Left lung (tissue), 10 donors: ENCODE measurements around the gene PCSK2. TPM values are rescaled to one million over a fixed set of nuclear protein-coding genes. Genes with fewer than 3 reads are reported as not detected.
A peak's percentile ranks its signal among the peaks of the same experiment; 100 is the strongest.

ENCODE experiments used
- ATAC-seq: fragments of 200-7000 bp; cut with Tn5 transposase; one replicate; pipeline ENCODE4 v1.9.1; 2020; ENCODE audit warnings: moderate library complexity
- DNase-seq, 4 donors: peaks; one replicate each; pipeline ENCODE4 v3.0.0-alpha.2; 2013 to 2020
- H3K27ac ChIP-seq, 2 donors: fragments of 200-600 bp; sonication (generic) in 1 of 2; one replicate each; pipeline versions ENCODE4 v1.5.0 to v1.8.0; 2020 to 2021
- H3K27me3 ChIP-seq, 2 donors: fragments of 200-600 bp; sonication (generic) in 1 of 2; one replicate each; pipeline versions ENCODE4 v1.5.0 to v1.8.0; 2020 to 2021
- H3K36me3 ChIP-seq, 2 donors: fragments of 200-600 bp; sonication (generic) in 1 of 2; one replicate each; pipeline versions ENCODE4 v1.5.0 to v1.8.0; 2020 to 2021
- H3K4me1 ChIP-seq, 2 donors: fragments of 200-600 bp; one replicate each; pipeline ENCODE4 v1.8.0; 2021
- H3K4me3 ChIP-seq, 2 donors: fragments of 200-600 bp; sonication (generic) in 1 of 2; one replicate each; pipeline versions ENCODE4 v1.5.0 to v1.8.0; 2020 to 2021; ENCODE audit warnings: mild to moderate bottlenecking in 1 of 2
- H3K9me3 ChIP-seq, 2 donors: fragments of 200-600 bp; sonication (generic) in 1 of 2; one replicate each; pipeline versions ENCODE4 v1.5.0 to v1.8.0; 2020 to 2021
- intact Hi-C, 2 donors: fragments of 100-400 bp; cut with DNase I; formaldehyde crosslinking; loops; one replicate each; pipeline versions ENCODE4 v1.11.2 to v1.14.2; 2022
- polyA plus RNA-seq, 6 donors: library from polyadenylated mRNA; unstranded; fragments of 120-200 nt; gene quantifications; one replicate each; pipeline ENCODE4 v1.2.1, GENCODE V29; 2013; ENCODE audit not compliant: insufficient read length in 6 of 6
- total RNA-seq, 2 donors: library from RNA; stranded (reverse); fragmentation: NEBNext Ultra II Directional; extraction: Animal tissue kit (Norgen Biotek cat#: 25700); gene quantifications; one replicate each; pipeline ENCODE4 v1.2.1, GENCODE V29; 2021
- TF ChIP-seq, protein P1 (sequence below), 2 donors: fragments of 200-600 bp; sonication (generic) in 1 of 2; IDR thresholded peaks; one replicate each; pipeline versions ENCODE4 v1.5.0 to v1.8.0; 2021; ENCODE audit warnings: antibody characterized with exemption in 2 of 2
- donor health status: DM: no; HTN: yes; CAD: no.
- donor health status: DM: no; HTN: no; CAD: no.

The PCSK2 gene
- total and polyA plus RNA-seq, 8 donors: 0.32 to 33.4 (median 0.65) TPM

DNA sequence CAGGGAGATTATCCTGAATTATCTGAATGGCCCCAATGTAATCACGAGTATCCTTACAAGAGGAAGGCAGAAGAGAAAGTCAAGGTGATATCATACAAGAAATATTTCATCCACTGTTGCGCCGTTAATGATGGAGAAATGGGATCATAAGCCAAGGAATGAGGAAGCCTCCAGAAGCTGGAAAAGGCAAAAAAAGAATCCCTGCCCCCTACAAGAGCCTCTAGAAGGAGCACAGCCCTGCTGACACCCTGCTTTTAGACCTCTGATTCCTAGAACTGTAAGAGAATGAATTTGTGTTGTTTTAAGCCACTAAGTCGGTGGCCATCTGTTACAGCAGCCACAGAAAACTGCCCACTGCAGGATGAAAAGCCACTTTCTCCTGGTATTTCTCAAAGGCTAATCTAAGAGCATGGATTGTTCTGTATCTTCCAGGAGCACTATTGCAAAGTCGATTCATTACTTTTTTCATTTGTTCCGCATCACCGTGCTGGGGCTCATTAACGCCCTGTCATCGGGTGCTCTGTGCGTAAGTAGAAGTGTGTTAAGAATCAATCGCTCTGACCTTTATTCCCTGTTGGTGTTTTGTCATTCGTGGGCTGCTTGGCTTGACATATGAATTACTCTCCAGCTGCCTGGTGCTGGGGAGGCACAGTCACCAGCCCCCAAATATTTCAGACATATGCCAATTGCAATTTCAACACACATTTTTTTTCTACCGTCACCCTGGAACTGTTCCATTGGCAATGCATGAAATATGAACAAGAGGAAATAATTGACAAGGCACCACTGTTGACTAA lies 117.0 kb downstream of the PCSK2 start:
- Histone ChIP-seq H3K27me3 (no peaks in the 10 kb centered on the region), H3K27ac (no peak overlapping the region), H3K4me3 (no peak overlapping the region), H3K9me3 (no peaks in the 10 kb centered on the region), H3K36me3 (no peaks in the 10 kb centered on the region), H3K4me1 (no peaks in the 10 kb centered on the region)
- peak in 1 of 4 donors; percentile 30 for DNase-seq
- intact Hi-C loops: no loop called here
- ATAC-seq: no peak
- TF ChIP-seq, protein P1, sequence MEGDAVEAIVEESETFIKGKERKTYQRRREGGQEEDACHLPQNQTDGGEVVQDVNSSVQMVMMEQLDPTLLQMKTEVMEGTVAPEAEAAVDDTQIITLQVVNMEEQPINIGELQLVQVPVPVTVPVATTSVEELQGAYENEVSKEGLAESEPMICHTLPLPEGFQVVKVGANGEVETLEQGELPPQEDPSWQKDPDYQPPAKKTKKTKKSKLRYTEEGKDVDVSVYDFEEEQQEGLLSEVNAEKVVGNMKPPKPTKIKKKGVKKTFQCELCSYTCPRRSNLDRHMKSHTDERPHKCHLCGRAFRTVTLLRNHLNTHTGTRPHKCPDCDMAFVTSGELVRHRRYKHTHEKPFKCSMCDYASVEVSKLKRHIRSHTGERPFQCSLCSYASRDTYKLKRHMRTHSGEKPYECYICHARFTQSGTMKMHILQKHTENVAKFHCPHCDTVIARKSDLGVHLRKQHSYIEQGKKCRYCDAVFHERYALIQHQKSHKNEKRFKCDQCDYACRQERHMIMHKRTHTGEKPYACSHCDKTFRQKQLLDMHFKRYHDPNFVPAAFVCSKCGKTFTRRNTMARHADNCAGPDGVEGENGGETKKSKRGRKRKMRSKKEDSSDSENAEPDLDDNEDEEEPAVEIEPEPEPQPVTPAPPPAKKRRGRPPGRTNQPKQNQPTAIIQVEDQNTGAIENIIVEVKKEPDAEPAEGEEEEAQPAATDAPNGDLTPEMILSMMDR (IDR thresholded peaks at IDR 0.05): no peak

DNA sequence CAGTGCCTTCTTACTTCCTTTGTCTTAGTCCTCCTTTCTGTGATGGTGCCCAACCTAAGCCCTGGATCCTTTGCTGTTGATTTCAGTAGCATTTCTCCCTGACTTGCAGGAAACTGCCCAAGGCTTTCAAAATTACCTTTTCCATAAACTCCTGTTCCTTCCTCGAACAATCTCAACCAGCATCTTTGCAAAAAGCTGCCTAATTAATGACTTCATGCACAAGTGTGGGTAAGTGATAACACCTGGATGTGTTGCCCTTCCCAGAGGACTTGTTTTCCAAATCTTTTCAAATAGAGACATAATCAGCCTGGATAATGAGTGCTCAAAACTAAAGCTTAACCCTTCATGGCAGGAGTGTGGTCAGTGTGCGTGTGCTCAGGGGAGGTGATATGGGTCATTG lies 118.0 kb downstream of the PCSK2 start:
- TF ChIP-seq, protein P1 (IDR thresholded peaks at IDR 0.05): no peak
- no peak overlapping the region for H3K27ac ChIP-seq
- H3K4me3 ChIP-seq: no peak overlapping the region
- no peak for ATAC-seq
- DNase-seq: peak in 1 of 4 donors; percentile 19
- no peaks in the 10 kb centered on the region for H3K36me3 ChIP-seq
- intact Hi-C loops: no loop called here
- no peaks in the 10 kb centered on the region for H3K4me1 ChIP-seq
- H3K27me3 ChIP-seq: no peaks in the 10 kb centered on the region
- no peaks in the 10 kb centered on the region for H3K9me3 ChIP-seq

DNA sequence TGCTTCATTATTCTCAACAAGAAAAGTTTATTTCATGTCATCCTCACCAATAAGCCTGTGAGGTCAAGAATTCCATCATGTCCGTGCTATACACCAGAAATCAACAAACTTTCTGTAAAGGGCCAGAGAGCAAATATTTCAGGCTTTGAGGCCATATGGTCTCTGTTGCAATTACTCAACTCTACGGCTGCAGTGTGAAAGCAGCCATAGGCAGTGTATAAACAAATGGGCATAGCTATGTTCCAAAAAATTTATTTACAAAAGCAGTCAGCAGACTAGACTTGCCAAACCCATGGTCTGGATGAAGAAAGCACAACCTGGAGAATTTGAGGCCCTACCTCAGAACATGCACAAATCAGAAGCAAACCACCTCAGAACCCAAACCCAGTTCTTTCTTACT lies 118.5 kb downstream of the PCSK2 start:
- no peak overlapping the region for H3K4me3 ChIP-seq
- no peaks in the 10 kb centered on the region for H3K27me3 ChIP-seq
- TF ChIP-seq, protein P1 (IDR thresholded peaks at IDR 0.05): no peak
- DNase-seq (peak in 1 of 4 donors; percentile 24), ATAC-seq (no peak)
- intact Hi-C loops: no loop called here
- no peaks in the 10 kb centered on the region for H3K36me3 ChIP-seq
- H3K27ac ChIP-seq: no peak overlapping the region
- no peaks in the 10 kb centered on the region for H3K4me1 ChIP-seq
- no peaks in the 10 kb centered on the region for H3K9me3 ChIP-seq

DNA sequence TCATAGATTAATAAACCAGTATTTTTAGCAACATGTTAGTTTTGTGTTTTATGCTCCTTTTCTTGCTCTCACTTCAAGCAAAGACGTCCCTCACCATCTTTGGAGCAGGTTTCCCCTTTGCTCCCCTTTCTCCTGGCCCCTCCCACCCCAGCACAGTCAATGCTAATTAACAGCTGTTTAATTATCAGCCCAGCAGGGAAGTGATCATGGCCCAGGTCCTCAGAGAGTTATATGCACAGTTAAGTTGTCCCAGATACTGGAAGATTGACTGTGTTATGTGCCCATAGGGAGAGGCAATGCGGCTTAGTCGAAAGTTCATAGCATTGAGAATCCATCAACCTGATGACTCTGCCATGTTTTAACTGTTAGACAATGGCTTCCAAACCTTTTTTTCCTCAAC lies 123.5 kb downstream of the PCSK2 start:
- no peak overlapping the region for H3K4me3 ChIP-seq
- TF ChIP-seq, protein P1 (IDR thresholded peaks at IDR 0.05): no peak
- no peak for ATAC-seq
- H3K36me3 ChIP-seq: no peaks in the 10 kb centered on the region
- DNase-seq: no peak
- H3K4me1 ChIP-seq: no peaks in the 10 kb centered on the region
- intact Hi-C loops: no loop called here
- H3K9me3 ChIP-seq: no peaks in the 10 kb centered on the region
- no peaks in the 10 kb centered on the region for H3K27me3 ChIP-seq
- no peak overlapping the region for H3K27ac ChIP-seq

DNA sequence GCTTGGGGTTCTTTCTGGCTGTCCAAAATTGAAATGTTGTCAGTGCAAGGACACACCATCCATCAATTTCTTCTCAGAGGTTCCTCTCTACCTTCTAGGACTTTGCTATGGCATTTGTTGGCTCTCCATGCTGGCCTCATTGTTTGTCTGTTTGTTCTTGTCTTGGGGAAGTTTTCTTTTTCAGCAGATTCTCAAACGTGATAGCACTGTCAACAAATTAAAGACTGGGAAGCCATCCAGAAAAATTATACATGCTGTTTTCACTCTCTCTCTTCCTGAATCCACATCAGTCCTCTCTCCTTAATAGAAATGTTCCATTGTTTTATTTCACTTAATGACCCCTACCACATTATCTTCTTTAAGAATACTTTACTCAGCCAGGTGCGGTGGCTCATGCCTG lies 130.4 kb downstream of the PCSK2 start:
- TF ChIP-seq, protein P1 (IDR thresholded peaks at IDR 0.05): no peak
- ATAC-seq (no peak), DNase-seq (no peak)

More for the DNA sequence above, 130.4 kb downstream of the PCSK2 start:
- Histone ChIP-seq H3K4me3 (no peak overlapping the region), H3K4me1 (no peaks in the 10 kb centered on the region), H3K27ac (no peak overlapping the region), H3K36me3 (no peaks in the 10 kb centered on the region), H3K9me3 (no peaks in the 10 kb centered on the region), H3K27me3 (no peaks in the 10 kb centered on the region)
- intact Hi-C loops: no loop called here
